Stimulated activated CD4-positive, alpha-beta T cell treated with anti-CD3 and anti-CD28 coated beads, Interleukin-12 subunit alpha, Interleukin-12 subunit beta, amount 100 ng/mL, for 4 hours (primary cell): ENCODE data around the gene ATP1A1.

ENCODE experiments used
- DNase-seq: peaks from one replicate; pipeline ENCODE4 v3.0.0-alpha.2; 2020

Gene ATP1A1

GRCh38 chr1:116415699-116416533 lies 42.9 kb downstream of the ATP1A1 start:
- DNase-seq: no peak

- DNase-seq: no peak
These were observed 43.9 kb downstream of the ATP1A1 start for GRCh38 chr1:116416854-116417513.

- no peak for DNase-seq
These were observed 44.6 kb downstream of the ATP1A1 start for GRCh38 chr1:116417678-116418077.

- DNase-seq: peak; percentile 82
These were observed 45.2 kb downstream of the ATP1A1 start for GRCh38 chr1:116418091-116418830.

- DNase-seq: no peak
These were observed 47.6 kb downstream of the ATP1A1 start for GRCh38 chr1:116420417-116421200.

GRCh38 chr1:116424438-116424837 lies 51.4 kb downstream of the ATP1A1 start:
- DNase-seq: no peak

- DNase-seq: no peak
These were observed 51.8 kb downstream of the ATP1A1 start for GRCh38 chr1:116424863-116425262.

GRCh38 chr1:116425987-116426386 lies 52.9 kb downstream of the ATP1A1 start:
- DNase-seq: no peak

GRCh38 chr1:116426401-116426800 lies 53.4 kb downstream of the ATP1A1 start:
- no peak for DNase-seq

GRCh38 chr1:116428576-116428975 lies 55.5 kb downstream of the ATP1A1 start:
- DNase-seq: no peak

- DNase-seq: no peak
These were observed 56.9 kb downstream of the ATP1A1 start for GRCh38 chr1:116429821-116430374.

- DNase-seq: no peak
These were observed 58.9 kb downstream of the ATP1A1 start for GRCh38 chr1:116431870-116432500.

GRCh38 chr1:116432655-116433265 lies 59.7 kb downstream of the ATP1A1 start:
- no peak for DNase-seq

GRCh38 chr1:116433275-116434257 lies 60.5 kb downstream of the ATP1A1 start:
- no peak for DNase-seq

- no peak for DNase-seq
These were observed 61.8 kb downstream of the ATP1A1 start for GRCh38 chr1:116434849-116435248.

- no peak for DNase-seq
These were observed 63.0 kb downstream of the ATP1A1 start for GRCh38 chr1:116435806-116436610.

GRCh38 chr1:116436611-116436970 lies 63.5 kb downstream of the ATP1A1 start:
- DNase-seq: no peak

GRCh38 chr1:116439701-116440100 lies 66.7 kb downstream of the ATP1A1 start:
- no peak for DNase-seq

- no peak for DNase-seq
These were observed 67.7 kb downstream of the ATP1A1 start for GRCh38 chr1:116440731-116441130.
